ENCODE results near the gene EXOC1.
A peak's percentile ranks its signal among the peaks of the same experiment; 100 is the strongest.

EXOC1 gene

DNA sequence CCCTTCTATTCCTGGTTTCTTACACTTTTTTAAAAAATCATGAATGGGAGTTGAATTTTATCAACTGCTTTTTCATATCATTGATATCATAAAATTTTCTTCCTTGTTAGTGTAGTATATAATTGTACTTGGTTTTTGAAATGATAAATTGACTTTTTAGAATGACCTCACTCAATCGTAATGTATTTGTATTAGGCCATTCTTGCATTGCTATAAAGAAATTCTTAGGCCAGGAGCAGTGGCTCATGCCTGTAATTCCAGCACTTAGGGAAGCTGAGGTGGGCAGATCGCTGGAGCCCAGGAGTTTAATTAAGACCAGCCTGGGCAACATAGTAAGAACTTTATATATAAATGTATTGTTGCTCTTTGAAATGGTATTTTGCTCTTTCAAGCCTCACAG, 6.3 kb downstream of the EXOC1 start:
- no peak for DNase-seq

DNA sequence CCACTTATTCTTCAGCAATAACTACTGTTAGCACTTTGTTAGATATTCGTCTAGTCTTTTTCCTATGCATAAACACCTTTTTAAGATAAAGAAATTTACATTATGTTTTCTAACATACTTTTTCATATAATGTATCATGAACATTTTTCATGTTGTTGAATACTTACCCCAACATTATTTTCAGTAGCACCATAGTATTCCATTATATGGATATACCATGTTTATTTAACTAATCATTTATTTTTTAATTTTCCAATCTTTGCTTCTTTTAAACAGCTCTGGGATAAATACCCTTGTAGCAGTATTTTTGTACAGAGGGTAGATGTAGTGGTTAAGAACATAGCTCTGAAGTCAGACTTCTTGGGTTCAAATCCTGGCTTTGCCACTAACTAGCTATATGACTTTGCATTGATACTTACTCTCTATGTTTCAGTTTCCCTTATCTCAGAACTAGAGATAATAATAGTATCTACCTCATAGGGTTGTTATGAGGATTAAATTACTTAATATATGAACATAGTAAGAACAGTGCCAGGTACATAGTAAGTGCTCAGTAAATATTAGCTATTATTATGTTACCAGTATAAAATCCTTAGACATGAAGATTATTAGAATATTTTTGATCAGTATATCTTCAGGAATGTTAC, 11.3 kb downstream of the EXOC1 start:
- no peak for DNase-seq

DNA sequence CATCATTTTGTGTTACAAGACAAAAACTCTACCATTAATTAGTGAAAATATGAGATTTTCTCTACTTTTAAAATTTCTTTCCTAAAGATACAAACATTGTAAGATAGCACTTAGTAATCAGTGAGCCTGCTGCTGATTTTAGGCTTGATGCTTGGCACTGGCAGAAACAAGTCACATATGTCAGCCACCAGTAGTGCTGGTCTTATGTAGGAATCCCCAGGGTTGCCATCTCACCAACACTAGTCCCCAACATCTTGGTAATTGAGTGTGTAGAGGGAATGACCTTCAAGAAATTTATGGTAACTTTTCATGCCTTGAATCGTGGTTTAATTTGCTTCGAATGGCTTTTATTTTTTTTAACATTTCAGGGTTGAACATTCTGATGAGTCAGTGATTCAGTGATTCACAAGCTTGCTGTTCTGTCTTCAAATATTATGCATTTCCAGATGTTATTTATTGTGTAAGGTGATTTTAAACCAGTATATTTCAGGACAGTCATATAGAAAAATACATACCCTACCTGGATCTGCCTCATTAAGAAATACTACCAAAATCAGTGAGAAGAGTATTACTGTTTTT, 11.9 kb downstream of the EXOC1 start:
- no peak for DNase-seq

DNA sequence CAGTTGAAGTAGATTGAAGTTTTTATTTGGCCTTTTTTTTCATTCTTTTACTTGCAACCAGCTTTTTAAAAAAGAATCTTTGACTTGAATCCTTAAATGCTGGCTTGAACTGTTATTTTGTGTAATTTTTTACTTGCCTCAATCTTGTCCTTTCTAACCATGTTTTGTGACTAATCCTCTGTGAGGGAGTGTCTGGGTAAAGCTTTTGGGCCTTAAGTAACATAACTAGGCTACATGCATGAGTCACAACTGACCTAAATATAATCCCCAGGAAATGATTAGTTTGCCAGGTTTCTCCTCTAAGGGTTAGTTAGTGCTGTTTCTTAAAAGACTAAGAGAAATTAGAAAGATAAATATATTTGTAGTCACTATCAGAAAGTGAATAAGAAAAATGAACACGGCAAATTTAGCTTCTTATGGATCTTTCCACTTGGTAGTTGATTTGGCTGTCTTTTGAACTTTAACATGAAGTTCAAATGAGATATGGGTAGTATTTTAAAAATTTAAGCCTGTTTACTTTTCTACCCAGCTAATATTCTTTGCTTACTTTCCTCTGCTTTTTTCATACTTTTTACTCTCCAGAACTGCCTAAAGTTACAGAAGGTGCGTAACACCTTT, 13.0 kb downstream of the EXOC1 start:
- peak in 1 of 2 experiments; percentile 36 for DNase-seq

DNA sequence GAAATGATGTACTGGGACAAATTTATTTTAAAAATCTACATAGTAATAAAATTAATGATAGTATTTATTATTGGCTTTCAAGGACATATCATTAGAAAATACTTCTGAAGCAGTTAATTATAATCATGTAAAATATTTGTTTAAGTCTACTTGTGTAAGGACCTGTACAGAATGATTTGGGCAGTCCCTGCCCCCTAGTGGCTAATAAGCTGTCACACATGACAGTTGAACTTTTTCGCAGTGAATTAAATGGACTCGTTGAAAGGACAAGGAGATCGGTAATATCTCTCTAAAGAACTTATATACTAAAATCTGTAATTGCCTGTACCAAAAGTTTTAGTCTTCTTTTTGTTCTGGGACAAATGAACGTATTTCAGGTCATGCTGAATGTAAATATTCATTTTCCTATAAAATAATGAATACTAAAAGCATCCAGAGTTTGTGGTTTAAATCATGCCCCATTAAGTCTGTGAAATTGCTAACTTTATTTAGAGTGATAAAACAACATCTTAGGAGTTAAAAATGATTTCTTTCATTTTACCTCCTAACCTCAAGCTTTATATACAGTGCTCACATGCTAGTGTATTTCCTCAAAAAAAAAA, 13.6 kb downstream of the EXOC1 start:
- DNase-seq: peak; percentile 2 to 62

DNA sequence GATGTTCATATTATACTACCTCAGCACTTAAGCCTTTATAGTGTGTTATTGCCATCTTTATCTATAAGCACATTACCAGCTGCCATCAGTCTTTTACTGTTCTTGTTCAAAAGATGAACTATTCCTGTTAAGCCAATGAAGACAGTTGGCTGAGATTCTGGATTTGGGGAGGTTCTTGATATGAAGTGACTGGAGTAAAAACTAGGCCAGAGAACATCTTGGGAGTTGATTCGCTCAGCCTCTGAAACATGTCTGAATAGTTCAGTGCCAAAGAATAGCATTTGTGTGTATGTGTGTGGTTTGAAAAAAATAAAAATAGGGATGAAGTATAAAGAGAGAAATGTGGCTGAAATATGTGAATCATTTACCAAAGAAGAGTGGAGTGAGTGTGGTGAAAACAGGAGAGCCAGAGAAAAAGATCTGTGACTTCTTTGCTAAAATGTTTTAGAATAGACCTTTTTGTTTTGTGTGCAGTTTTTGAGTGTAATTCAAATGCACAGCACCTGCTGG, 15.2 kb downstream of the EXOC1 start:
- DNase-seq: no peak

DNA sequence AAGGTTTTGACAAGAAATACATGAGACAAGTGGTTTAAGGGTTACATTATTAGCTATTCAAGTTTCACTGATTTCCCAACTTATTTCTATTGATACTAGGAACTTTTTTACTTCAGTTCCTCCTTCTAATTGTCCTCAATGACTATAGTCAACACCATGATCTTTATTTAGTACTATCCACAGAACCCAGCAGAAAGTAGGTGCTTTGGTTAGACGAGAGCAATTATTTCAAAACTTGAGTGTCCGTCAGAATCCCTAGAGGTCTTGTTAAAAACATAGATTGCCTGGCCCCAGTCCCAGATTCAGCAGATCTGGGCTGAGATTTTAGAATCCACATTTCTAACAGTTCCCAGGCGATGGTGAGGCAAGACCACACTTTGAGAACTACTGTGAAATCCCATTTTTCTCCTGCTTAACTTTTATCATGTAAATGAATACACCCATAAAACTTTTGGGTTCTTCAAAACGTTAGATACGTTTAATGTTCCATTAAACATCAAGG, 17.9 kb downstream of the EXOC1 start:
- DNase-seq: no peak

DNA sequence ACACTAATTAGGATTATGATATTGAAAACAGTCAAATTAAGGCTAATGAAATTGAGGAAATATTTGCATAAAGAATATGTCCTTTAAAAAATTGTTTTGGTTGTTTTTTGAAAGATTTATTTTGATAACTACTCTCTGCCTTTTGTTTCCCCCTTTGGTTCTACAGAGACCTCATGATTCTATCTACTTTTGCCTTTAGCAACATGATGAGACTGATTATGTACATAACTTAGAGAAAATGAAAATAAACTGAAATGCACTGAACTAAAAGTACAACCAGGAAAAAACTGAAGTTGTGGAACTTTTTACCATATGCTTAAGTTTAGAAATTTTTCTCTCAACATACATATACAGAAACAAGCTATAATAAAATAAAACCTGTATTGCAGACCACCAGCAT, 21.4 kb downstream of the EXOC1 start:
- DNase-seq: no peak

DNA sequence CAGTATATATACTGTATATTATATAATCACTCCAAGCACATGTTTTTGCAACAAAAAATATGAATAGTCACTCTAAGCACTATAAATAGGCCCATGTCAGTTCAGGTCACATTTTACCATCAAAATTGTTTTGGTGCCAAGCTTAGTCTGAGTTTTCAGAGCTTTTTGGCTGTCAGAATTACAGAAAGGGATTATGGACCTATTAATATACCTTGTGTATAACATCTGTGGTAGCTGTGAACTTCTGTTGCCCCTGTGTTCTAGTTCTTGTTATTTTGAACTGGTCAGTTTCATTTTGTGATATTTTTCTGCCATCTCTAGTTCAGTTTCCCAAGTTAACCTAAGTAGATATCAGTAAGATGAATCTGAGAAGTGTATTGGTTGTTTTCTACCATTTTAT, 22.9 kb downstream of the EXOC1 start:
- no peak for DNase-seq

DNA sequence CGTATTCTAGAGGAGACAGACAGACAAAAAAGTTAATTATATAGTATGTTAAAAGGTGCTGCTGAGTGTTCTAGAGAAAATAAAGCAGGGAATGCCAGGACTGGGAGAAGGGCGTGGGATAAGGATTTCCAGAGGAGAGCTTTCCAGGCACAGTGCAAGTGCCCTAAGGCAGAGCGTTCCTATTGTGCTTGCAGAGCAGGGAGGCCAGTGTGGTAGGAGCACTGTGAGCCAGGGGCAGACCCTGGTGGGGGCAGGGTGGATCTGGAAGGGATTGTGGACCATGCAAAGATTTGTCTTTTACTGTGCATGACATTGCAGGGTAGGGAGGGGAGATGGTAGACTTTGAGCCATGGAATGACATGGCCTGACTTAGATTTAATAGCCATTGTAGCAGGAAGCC, 25.8 kb downstream of the EXOC1 start:
- no peak for DNase-seq

DNA sequence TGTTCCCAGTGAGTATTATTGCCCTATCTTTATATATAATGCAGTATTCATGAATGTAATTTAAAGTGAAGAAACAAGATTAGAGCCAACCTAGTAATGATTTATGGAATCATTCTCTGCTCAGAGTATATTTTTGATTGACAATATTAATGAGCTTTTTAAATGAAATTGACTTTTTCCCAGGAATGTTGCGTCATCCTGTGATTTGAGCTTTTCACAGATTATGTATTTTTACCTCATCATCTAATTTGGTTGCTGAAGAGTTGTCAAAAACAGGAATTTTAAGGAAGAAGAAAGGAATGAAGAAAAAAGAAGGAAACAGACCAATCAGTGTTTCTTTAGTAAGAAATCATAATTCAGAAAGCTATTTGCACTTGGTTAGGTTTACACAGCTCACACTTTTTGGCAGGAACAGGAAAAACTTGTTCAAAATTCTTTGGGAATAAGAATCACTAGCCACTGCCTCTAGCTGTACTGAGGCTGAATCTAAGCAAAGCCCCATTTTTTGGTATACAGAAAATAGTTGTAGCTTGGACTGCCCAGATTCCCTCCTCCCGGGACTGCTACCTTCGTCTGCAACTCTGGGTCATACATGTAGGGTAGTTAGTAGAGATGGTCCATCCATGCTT, 27.3 kb downstream of the EXOC1 start:
- DNase-seq: no peak

DNA sequence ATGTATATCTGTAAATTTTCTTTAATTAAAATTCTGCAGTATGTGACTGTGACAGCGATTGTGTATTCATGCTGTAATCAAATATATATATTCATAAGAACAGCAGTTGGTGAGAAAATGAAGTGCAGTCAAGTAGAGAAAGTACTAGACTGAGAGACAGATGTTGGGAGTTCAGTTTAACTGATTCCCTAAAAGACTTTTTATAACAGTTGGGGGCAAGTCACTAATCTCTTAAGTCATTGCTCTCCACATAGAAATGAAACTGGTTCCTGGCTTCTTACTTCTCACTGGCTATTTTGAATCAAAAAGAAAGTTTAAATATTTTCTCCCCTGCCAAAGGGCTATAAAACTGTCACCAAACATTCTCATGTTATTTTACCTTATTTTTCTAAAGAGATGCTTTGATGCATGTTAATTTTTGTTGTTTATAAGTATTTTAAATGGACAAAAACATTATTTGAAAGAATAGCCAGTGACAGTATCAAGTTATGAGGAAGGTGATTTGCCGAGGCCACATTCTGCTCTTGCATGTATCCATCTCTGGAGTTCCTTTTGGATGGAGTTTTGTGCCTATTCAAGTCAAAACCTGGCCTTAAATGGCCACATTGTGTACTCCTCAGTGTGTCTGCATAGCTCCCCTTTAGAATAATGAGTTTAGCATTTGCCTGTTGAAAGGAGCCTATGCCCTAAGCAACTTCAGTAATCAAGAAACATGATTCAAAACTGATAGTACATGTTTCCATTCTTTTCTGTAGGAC, 30.8 kb downstream of the EXOC1 start:
- peak; percentile 54 to 92 for DNase-seq

DNA sequence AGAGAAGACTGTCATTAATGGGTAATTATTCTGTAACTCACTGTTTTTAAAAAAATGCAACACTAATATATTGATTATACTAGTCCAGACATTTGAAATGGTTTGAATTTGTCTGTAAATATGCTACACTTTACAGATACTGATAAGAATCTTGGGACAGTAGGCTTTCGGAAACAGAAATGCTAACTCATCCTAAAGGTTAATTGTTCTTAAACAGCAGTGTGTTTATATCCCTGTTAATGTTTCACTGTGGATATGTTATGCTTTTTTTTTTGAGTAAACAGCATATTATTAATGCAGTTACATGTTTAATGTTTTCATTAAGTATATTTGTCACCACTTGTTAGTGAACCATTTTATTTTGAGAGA, 31.4 kb downstream of the EXOC1 start:
- DNase-seq: no peak

DNA sequence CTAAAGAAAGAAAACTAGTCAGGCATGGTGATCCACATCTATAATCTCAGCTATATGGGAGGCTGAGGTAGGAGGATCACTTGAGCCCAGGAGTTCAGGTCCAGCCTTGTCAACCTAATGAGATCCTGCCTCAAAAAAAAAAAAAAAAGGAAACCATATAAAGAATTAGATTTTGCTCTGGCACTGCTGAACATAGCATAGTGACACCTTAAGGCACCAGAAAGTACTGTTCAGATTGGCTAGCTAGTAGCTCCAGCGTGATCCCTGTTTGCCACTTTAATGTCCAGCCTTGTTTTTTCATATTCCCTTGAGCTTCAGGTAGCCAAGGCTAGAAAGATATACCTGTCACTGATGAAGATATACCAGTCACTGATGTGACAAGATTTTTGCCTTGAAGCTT, 34.1 kb downstream of the EXOC1 start:
- peak in 1 of 2 experiments; percentile 19 for DNase-seq

DNA sequence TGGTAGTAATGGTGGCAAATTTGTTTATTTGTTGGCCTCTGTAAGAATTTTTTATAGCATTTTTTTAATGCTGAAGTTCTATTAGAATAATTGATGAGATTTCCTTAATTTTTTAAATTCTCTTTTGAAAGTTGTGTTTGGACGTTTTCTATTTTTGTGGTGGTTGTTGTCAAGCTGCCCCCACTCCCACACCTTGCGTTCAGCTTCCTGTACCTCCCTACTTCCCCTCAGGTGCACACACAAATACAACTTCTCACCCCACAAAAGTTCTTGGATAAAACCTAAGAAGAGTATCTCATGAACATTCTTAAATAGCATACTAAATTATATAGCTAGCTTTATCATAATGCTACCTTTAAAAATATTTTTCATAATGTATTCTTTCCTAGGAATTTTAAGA, 38.7 kb downstream of the EXOC1 start:
- no peak for DNase-seq

DNA sequence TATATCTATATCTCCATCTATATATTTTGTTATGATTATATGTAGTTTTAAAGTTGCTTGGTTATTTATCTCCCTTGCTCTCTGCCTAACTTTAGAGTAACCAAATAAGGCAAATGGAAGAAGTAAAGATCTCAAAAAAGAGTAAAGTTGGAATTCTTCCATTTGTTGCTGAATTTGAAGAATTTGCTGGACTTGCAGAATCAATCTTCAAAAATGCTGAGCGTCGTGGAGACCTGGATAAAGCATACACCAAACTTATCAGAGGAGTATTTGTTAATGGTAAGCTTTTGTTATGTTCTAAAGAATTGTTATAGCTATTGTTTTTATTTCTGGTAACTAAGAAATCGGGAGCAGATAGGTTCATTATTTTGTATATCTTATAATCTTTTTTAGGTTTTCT, 43.2 kb downstream of the EXOC1 start:
- DNase-seq: no peak

DNA sequence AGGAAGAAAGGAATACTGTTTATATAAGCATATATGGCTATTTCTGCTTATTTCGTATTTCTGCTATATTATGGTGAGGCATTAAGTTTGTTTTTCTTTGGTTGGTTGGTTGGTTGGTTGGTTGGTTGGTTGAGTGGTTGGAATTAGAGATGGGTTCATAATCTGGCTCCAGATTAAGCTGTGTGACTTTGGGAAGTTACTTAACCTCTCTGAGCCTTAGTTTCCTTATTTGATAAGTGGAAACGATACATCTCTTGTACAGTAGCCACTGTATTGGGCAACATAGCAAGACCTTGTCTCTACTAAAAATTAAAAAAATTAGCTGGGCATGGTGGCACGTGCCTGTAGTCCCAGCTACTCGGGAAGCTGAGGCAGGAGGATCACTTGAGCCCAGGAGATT, 49.2 kb downstream of the EXOC1 start:
- no peak for DNase-seq

DNA sequence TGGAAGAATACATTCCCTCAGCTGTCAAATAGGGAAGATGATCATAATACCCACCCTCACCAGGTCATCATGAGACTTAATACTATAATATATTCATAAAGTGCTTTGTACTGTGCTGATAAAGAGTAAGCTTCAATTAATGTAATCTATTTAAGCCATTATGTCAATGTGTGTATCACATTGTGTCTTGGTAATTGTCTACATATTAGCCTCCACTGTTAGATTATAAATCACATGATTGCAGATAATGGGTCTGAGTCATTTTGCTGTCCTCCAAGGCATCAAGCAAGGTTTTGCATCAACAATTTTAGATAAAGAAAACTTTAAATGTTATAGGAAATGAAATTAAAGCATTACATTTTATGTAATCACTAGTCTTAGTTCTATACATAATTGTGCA, 50.1 kb downstream of the EXOC1 start:
- DNase-seq: no peak

DNA sequence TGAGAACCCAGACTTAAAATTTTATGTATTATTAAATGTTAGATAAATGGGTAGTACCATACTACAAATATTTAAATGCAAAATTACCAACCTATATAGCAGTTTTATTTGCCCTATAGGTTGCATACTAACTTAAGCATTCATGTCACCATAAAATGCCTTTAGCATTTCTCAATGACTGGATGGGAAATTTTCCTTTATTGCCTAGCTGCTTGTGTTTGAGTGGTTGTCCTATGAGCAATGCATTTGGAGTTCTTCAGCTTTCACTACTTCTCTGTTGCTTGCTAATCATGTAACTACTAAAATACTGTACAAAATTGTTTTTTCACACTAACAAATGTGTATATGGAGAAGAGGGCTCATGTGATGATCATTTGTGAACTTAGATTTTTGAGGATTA, 51.1 kb downstream of the EXOC1 start:
- no peak for DNase-seq

DNA sequence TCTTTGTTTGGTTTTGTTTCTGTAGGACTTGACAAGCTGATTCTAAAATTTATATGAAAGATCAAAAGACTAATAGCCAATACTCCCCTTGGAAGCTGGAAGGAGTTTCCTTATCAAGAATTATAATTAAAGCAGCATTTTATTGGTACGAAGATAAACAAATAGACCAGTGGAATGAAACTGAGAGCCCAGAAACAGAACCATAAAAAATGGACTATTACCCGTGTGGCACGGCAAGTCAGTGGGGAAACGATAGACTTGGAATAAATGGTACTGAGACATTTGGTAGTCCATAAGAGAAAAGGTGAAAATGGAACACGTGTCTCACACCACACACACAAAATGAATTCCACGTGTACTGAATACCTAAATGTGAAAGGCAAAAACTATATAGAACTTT, 52.9 kb downstream of the EXOC1 start:
- DNase-seq: no peak

DNA sequence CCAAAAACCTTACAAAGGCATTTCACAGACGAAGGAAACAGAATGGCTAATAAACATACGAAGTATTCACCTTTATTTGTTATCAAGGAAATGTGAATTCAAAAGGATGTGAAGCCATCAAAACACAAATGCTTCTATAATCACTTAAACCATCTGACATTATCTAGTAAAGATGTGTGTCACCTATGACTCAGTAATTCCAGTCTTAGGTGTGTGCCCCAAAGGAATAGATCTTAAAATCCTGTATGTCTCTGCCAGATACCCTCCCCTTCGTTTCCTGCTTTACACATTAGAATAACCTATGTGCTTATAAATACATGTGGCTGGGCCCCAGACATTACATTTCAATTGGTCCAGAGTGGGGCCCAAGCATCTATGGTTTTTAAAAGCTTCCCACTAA, 53.5 kb downstream of the EXOC1 start:
- DNase-seq: no peak

DNA sequence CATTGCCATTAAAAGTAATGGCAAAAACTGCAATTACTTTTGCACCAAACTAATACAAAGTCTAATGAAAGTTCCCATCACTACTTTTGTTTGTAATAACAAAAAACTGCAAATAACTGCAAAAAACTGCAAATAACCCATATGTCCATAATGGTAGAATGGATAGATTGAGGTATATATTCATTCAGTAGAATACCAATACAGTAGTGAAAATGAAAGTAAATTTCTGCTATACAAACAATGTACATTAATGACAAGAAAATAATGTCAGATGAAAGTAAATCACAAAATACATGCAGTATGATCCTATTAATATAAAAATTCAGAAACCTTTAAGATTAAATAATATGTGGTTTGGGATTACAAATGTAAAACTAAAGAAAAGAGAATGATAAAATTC, 54.0 kb downstream of the EXOC1 start:
- DNase-seq: no peak

DNA sequence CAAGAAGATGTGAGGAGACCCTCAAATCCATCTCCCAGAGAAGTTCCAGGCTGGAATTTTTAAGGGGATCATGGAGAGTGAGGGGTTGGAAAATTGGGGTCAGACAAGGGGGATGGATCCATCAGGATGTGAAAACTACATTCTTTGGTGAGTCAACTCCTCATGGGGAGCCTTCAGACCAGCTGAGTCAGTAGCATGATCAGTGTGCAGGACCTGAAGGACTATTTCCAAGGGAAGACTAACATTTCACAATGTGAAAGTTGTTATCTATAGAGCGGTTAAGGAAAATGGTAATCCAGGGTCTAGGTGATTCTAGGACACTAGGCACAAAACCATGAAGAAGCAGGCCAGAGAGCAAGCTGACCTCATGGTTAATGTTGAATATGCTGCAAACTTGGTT, 56.7 kb downstream of the EXOC1 start:
- no peak for DNase-seq
